Activated CD8-positive, alpha-beta memory T cell treated with anti-CD3 and anti-CD28 coated beads for 4 hours (primary cell): Measurements from ENCODE around the gene OVCA2.
"Not testable (repeated sequence)": the region's sequence is repeated elsewhere in the genome, so short reads cannot be mapped to it uniquely, and the experiment has no call there.

Experiments
- DNase-seq, 2 donors: peaks; one replicate each; pipeline ENCODE4 v3.0.0-alpha.2; 2020; ENCODE audit warnings: low read depth in 2 of 2

The OVCA2 gene

DNA sequence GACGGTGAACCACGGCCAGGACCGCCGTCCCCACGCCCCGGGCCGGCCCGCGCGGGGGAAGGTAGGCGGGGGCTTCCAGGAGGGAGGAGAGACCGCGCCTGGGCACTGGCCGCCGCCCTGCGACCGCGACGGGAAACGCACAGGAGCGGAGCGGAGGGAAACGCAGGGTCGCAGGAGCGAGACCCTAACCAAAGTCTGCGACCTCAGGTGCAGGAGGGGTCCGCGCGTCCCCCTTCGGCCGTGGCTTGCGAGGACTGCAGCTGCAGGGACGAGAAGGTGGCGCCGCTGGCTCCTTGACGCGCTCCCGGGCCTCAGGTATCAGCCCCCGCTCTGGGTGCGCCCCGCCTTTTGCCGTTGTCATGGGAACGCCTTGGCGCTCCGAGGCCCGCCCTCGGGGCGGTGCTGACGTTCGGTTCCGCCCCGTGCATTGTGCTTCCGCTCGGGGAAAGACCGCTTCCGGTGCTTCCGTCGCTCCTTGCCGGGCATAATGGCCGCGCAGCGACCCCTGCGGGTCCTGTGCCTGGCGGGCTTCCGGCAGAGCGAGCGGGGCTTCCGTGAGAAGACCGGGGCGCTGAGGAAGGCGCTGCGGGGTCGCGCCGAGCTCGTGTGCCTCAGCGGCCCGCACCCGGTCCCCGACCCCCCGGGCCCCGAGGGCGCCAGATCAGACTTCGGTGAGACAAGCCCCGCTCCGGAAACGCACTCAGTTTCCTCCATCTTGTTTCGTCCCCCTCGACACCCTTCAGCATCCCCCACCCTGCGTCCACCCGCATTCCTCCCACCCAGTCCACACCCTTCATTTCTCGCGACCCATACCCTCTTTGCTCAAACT, at the start of gene OVCA2:
TSS of gene OVCA2 (plus strand) at position 462 of the 829 bp plus-strand sequence. CDS start at position 488, 26 bp downstream.
- DNase-seq, result peak; percentile 95 to 96

DNA sequence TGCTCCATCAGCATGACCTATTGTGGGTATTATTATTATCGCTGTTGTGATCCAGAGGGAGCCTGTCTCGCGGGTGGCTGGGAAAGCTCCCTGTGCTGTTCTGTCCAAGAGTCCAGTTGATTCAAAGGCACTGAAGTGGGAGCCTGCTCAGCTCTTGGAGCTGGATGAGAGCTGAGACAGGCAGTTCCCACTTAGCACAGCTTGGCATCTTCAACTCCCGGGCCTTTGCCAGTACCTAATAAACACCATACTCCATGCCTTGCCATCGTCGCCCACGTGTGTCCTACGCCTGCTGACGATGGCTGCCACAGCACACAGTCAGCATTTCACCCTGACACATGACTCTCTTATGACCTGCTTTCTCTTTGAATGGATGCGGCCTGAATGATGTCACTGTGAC, 49.3 kb upstream of the OVCA2 start:
- no peak for DNase-seq

DNA sequence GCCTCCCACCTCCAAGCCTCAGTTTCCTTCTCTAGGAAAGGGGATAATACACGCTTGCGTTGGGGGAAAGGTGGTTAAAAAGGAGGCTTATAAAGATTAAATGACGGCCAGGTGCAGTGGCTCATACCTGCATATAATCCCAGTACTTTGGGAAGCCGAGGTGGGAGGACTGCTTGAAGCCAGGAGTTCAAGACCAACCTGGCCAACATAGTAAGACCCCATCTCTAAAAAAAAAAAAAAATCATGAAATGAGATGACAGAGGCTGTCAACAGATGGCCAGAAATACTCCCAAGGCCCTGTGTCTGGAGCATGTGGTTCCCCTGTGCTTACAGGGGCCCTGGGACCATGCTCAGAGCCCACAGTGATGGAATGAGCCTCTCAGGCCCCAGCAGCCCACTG, 47.1 kb upstream of the OVCA2 start:
- no peak for DNase-seq

DNA sequence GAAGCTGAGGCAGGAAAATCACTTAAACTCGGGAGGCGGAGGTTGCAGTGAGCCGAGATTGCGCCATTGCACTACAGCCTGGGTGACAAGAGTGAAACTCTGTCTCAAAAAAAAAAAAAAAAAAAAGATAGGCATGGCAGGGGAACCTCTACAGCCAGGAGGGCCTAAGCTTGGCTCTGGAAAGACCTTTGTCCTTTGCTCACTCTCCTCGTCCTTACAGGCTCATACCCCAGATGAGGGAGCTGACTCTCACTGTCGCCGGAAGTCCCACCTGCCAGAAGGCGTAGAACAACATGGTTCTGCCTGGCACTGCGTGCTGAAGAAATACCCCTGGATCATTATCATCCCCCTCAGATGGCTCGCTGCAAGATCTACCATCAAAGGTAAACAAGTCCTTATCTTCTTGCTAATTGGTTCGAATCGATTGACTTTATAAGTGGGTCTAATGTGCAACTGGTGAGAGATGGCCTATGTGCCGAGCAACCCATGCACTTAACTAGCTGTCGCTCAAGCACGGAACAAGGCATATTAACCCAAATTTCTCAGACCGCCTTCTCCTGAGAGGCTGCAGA, 46.4 kb upstream of the OVCA2 start:
- DNase-seq, result no peak

- DNase-seq, result no peak
Observed at GRCh38 chr17:1995907-1996799, 45.7 kb upstream of the OVCA2 start.

GRCh38 chr17:1996800-1997288, 45.0 kb upstream of the OVCA2 start:
- DNase-seq, result no peak

DNA sequence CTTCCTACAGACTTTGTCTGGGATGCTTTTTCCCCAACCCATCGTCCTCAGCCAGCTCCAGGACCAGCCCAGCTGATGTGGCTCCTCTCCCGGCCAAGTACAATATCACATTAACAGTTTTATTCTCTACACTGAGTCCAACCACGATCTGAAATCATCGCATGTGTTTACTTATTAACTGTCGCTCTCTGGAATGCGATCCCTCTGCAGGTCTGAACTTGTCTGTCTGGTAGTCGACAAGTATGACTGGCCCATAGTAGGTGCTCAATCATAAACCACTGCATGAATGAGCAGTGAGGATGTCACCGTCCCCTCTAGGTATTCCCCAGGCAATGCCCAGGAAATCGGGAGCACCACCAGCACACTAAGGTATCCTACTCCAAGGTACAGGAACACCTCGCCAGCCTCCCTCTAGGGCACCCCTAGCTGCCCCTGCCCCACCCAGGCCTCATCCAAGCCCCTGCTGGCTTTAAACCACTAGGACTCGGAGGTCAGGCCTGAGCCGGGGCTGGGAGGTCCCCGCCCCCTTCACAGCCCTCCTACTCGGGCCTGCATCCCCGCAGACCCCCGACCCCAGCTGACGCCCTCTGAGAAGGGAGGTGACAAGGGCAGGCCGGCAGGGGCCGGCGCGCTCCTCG, 44.4 kb upstream of the OVCA2 start:
- no peak for DNase-seq

- no peak for DNase-seq
Observed at GRCh38 chr17:1997927-1998742, 43.7 kb upstream of the OVCA2 start.

GRCh38 chr17:1999557-2000251, 42.1 kb upstream of the OVCA2 start:
- no peak for DNase-seq

GRCh38 chr17:2002767-2003329, 39.0 kb upstream of the OVCA2 start:
- DNase-seq, result no peak

DNA sequence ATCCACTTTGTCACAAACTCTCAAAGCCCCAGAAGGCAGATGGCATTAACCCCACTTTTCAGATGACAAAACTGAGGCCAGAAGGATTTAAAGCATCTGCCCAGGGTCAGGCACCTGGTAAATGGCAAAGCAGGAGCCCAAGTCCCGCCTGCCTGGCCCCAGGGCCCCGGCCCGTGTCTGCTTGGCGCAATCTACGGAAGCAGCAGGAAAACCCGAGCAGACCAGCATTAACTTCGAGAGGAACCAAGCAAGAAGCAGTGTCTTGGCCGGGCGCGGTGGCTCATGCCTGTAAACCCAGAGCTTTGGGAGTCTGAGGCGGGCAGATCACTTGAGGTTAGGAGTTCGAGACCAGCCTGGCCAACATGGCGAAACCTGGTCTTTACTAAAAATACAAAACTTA, 38.3 kb upstream of the OVCA2 start:
- no peak for DNase-seq

GRCh38 chr17:2004435-2004952, 37.3 kb upstream of the OVCA2 start:
- DNase-seq, result no peak

DNA sequence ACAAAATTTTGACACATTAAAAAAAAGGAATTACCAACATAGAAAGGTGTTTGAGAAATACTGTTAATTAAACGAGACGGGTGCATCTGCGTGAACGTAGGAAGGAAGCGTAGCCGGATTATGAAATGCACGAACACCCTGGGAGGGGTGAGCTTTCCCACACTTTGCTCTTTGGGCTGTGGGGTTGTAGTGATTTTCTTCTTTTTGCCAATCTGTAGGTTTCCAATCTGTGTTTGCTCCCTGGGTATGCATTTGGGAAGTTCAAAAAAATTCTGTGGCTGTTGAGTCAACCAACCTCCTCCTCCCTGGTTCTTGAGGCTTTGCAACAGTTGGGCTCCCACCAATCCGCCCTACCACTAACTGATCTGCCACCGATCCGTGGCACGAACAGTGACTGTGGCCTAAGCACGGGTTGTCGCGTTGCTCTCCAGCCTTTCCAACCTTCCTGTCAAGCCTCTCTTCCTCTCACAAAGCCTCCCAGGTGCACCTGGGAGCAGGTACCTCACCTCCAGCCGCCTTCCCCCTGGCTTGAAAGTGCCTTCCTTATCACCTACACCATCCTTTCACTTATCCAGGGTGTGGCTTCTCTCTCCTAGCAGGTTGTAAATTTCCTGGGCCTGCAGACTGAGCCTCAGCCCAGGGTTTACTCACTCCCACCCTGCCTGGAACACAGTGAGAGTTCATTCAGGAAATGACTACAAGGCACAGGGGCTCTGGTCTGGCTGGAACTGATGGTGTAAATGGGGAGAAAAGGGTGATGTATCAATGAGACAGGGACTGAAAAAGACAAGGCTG, 33.3 kb upstream of the OVCA2 start:
- no peak for DNase-seq

GRCh38 chr17:2009737-2010136, 32.1 kb upstream of the OVCA2 start:
- no peak for DNase-seq

- DNase-seq, result no peak
Observed at GRCh38 chr17:2011411-2012371, 30.1 kb upstream of the OVCA2 start.

- no peak for DNase-seq
Observed at GRCh38 chr17:2012499-2012898, 29.3 kb upstream of the OVCA2 start.

- not testable (repeated sequence) for DNase-seq
Observed at GRCh38 chr17:2013220-2013993, 28.4 kb upstream of the OVCA2 start.
